Measurements from ENCODE around the gene FLNA.

Gene FLNA

DNA sequence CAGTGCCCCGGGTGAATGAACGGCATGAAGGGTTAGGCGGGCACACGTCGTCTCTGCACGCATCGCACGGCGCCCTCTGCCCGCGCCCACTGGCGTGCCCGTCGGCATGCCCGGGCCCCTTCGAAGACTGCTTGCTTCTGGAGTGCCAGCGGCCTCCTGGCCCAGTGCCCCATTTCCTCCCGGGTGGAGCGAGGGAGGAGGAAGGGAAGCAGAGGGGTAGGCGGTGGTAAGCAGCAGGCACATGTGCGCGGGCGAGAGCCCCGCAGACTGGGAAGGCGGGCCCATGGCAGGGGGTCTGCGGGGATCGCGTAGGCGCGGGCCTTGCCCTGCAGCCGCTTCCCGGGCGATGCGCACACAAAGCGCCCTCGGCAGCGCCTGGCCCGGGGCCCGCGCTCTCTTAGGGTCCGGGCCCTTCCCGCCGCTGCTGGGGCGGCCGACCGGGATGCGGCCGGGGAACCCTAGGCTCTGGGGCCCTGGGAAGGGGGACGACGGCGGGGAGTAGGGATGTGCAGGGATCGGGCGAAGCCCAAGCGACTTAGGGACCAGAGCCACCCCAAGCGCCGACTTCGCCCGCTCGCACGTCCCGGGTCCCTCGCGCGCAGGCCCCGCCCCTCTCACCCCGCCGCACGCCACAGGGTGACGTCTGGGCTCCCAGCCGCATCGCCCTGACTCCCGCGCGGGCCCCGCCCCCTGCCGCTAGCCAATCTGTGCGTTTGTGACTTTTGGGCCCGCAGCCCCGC is 3.8 kb upstream of the FLNA start:
- peak; percentile 88 for DNase-seq (ENCODE audit: low read depth)

DNA sequence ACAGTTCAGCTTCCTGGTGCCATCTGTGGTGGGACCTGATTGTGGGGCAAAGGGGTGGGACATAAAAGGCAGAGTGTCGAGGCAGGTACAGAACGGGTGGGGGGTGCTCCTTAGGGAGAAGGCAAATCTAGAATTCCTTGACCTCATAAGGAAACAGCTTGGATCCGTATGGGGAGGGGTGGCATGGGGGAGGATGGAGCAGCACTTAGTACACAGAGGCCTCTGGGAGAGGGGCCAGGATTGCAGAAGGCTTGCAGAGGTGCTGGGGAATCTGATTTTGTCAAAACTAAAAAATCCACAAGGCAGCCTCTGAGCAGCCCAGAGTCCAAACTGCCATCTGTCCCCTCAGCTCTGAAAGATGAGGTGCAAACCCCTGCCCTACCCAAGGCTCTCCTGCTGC is 2.3 kb upstream of the FLNA start:
- DNase-seq (ENCODE audit: low read depth), result no peak

GRCh38 chrX:154375156-154375504 is 696 bp upstream of the FLNA start:
- no peak for DNase-seq (ENCODE audit: low read depth)

DNA sequence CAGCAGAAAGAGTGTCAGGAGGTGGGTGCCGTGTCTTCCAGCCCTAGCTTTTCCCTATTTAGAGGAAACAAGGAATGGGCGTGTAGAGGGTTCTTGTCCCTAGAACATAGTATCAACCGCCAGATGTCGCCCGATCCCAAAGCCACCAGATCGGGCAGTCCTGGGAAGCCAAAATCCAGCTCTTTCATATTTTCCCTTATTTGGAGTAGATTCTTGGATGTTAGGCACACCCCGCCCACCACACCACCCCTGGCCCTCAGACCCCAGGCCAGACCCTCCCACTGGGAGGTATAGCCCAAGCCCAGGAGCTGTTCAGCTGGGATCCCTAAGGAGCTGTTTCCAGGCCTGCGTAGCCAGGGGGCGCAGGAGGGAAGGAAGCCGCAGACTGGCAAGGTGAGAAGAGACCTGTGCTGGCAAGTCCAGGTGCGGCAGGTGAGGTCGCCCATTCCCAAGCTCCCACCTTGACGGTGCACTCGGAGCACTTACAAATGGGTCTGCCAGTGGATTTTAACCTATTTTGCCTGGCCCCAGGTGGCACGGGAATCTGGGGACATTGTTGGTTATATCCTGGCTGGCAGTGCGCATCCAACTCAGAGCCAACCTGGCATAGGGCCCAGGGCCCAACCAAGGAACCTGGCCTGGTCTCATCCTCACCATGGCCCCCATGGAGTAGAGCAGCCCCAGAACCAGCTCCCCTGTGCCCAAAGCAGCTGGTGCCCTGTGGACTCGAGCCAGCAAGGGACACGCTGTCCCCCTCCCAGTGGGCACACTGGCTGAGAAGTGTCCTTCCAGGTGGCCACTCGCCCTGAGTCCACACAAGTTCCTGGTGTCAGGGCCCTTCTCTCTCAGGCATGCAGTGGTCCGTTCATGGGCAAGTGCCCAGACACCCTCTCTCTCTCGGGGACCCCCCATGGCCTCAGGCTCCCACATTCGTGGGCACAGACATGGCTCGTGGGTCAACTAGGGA is 811 bp downstream of the FLNA start:
- DNase-seq (ENCODE audit: low read depth), result no peak

DNA sequence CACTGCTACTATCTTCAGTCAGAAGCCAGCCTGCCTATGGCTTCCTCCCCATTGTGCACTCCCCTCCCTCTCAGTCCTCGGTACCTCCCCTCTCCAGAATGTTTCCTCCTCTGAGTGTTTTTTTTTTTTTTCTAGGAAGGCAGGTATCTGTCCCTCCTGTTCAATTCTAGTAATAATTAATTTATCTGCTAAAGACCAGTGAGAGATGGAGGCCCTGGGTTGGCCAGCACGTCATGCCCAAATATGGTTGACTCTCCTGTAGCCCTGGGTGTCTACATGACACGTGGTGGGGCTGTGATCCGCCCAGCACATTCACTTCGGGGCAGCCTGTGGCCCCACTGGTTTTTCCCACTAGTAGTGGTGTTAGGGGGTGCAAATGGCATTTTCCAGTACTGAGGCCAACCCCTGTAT is 1.8 kb downstream of the FLNA start:
- no peak for DNase-seq (ENCODE audit: low read depth)

GRCh38 chrX:154371789-154372300 is 2.6 kb downstream of the FLNA start:
- DNase-seq (ENCODE audit: low read depth), result no peak

DNA sequence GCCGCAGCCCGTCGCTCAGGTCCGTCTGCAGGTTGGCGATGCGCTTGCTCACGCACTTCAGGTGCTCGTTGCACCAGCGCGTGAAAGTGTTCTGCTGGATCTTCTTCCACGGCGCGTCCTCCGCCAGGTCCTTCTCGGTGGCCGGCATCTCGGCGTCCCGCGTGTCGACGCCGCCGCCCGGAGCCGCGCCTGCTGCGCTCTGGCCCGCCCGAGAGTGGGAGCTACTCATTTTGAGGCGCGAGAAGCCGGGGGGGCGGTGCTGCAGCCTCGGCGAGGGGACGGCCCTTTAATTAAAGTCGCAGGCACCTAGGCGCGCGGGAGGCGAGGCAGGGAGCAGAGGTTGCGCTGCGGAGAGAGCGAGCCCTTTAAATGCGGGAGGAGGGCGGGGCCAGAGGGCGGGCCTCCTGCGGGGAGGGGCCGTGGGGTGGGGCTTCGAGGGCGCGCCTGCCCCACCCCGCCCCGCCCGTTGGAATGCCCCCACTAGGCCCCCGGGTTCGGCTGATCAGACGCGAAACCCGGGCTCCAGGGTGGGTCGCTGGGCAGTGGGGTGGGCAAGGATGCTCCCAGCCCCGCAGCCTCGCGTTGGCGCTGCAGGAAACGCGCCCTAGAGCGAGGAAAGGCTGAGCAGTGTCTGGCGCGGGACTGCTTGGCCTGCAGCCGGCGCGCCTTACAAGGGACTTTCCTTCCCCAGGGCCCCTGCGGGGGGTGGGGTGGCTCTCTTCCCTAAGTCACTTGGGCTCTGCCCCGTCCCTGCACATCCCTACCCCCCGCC is 3.2 kb downstream of the FLNA start:
- DNase-seq (ENCODE audit: low read depth), result peak; percentile 86

GRCh38 chrX:154370300-154371016 is 4.0 kb downstream of the FLNA start:
- DNase-seq (ENCODE audit: low read depth), result no peak

DNA sequence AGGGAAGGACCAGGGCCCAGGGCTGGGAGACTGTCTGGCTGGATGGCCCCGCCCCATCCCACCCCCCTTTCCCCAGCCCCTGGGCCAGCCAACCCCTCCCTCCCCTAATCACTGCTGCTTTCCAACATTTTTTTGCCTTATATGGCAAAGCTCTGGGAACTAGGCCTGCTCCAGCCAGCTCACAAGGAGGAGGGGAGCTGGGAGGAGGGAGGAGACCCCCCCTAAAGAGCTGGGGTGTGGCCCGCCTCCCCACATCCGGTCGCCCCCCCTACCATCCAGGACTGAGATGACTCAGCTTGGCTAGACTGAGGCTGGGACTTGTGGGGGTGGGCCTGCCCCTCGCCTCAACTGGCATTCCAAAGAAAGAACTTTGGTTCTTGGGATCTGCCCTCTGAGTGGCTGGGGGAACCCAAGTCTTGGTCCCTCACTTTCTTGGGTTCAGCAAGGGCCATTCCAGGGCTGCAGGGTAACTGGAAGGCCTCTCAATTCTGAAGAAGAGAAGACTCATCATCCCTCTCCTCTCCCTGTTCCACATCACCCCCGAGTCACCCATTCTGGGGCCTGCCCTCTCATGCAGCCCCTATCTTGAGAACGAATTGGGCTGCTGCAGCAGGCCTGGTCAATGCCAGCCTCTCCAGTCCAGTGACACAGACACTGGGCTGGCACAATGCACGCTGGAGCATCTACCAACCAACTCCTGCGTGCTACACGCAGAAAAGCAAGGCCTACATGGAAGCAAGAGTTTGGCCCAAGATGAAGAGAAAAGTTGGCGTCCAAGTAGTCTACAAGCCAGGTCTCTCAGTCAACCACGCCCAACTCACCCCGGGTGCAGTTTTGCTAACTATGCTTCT is 4.8 kb downstream of the FLNA start:
- DNase-seq (ENCODE audit: low read depth), result peak; percentile 54

- peak; percentile 87 for DNase-seq (ENCODE audit: low read depth)
Observed at GRCh38 chrX:154368630-154369448, 5.6 kb downstream of the FLNA start.

DNA sequence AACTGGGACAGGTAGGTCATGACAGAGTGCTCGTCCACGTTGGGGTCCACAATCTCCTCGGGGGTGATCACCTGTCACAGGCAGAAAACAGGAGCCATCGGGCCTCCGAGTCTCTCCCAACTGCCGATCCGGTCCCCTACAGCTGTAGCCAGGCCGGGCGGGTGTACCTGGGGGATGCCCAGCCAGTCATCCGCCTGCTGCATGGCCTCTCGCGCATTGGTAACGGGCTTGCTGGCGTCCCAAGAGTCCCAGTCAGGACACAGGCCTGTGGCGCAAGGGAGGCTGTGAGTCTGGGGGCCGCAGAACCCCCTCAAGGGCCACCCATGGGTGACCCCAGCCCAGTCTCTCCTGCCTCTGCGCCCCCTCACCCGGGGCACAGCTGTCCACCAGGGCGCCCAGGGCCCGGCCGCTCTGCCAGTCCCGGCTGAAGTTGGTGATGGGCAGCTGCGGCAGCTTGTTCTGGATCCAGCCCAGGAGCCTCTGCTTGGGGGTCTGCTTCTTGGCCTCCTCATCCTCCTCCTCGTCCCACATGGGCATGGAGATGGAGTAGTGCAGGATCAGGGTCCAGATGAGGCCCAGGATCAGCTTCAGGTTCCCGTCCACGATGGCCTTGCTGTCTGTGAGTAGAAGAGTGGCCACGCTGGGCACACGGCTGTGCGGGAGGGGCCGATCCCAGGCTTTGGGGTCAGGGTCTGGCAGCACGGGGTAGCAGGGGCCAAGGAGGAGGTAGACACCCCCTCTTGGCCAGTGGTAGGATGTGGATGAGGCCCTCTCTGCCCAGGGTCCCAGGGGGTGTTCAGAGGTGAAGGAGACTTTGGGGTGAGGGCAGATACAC is 6.7 kb downstream of the FLNA start:
- DNase-seq (ENCODE audit: low read depth), result no peak

GRCh38 chrX:154366666-154367055 is 7.8 kb downstream of the FLNA start:
- no peak for DNase-seq (ENCODE audit: low read depth)

DNA sequence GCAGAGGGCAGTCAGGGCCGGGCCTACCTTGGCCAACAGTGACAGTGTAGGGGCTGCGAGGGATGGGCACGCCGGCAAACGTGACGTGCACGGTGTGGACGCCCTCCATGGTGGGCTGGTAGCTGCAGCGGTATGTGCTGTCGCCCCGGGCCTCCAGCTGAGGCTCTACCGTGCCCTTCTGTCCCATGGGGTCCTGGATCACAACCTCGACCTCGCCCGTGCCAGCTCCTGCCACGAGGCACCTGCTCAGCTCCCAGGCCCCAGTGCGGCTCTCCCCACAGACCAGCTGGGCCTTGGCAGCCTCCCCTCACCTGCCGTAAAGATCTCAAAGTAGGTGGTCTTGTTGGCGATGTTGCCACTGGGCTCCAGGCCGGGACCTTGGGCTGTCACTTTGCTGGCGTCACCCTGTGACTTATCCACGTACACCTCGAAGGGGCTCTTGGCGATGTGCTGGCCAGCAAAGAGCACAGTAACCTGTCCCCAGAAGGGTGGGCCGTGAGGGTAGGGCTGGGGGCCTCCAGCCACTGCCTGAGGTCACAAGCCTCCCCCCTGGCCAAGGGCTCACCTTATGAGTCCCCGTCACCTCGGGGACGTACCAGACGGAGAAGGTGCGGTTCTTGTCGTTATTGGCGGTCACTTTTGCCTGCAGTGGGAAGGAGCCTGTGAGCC is 8.3 kb downstream of the FLNA start:
- no peak for DNase-seq (ENCODE audit: low read depth)

DNA sequence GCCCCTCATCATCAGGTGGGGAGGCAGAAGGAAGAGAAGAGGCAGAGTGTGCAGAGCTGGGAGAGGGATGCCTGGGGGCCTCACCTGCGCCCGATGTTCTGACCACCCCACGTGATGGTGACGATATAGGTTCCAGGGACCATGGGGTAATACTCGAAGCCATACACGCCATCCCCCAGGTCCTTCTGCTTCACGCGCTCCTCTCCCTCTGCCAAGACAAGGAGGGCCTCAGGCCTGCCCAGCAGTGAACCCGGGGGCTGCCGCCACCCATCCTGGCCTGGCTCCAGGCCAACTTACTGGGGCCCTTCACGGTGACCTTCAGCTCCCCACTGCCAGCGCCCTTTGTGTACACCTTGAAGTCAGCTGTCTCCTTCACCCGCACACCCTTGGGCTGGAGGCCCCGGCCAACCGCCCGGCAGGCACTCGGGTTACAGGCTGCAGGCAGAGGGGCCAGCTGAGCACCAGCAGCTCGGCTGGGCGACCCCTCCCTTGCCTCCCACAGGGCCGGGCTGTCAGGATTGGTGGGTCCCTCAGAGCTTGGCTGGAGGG is 9.3 kb downstream of the FLNA start:
- DNase-seq (ENCODE audit: low read depth), result no peak

GRCh38 chrX:154363706-154364439 is 10.6 kb downstream of the FLNA start:
- DNase-seq (ENCODE audit: low read depth), result no peak

DNA sequence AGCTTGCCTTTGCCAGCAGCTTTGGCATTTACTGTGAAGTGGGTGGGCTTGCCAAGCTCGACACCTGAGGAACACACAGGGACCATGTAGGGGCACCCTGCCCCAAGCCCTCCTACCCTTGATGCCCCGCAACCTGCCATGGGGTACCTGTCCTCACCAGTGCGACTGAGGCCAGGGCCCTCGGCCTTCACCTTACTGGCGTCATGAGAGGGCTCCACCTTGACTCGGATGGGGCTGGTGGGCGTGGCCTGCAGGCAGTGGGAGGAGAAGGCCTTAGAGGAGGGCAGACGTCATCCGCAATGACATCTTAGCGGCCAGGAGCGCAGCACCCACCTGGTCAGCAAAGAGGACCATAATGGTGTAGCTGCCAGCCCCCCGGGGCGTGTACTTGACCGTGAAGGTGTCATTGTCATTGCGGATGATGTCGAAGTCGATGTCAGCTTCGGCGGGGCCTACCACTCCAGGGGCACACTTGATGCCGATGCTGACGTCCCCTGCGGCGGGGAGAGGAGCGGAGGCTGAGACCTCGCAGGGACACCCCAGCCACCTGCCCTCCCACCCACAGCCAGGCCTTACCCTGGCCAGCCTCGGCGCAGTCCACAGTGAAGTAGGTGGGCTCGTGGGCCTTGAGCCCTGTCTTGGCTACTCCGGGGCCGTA is 12.2 kb downstream of the FLNA start:
- DNase-seq (ENCODE audit: low read depth), result no peak

Measured in stimulated activated CD8-positive, alpha-beta memory T cell treated with anti-CD3 and anti-CD28 coated beads, Interleukin-12 subunit alpha, Interleukin-12 subunit beta, amount 100 ng/mL, for 1 hour (primary cell).